H9 (cell line): Measurements from ENCODE around the gene ORC2. TPM values are rescaled to one million over a fixed set of nuclear protein-coding genes. Genes with fewer than 3 reads are reported as not detected.

Source experiments
- DNase-seq: peaks from one replicate; pipeline ENCODE4 v3.0.0-alpha.2; 2017
- H2AFZ ChIP-seq: one replicate; pipeline ENCODE4 v1.6.1; 2013; ENCODE audit warnings: mild to moderate bottlenecking, low read length, control low read depth, moderate library complexity
- H2AK5ac ChIP-seq: 2 replicates; pipeline ENCODE4 v1.6.1; 2013; ENCODE audit warnings: low read length, control low read depth, mixed read lengths; ENCODE audit not compliant: insufficient read length
- H2BK120ac ChIP-seq: one replicate; pipeline ENCODE4 v1.6.1; 2013; ENCODE audit warnings: low read depth, mild to moderate bottlenecking, low read length, control low read depth, inconsistent platforms; ENCODE audit not compliant: poor library complexity, severe bottlenecking
- H2BK12ac ChIP-seq: 2 replicates; pipeline ENCODE4 v1.6.1; 2013; ENCODE audit warnings: low read length, control low read depth, mixed read lengths, low read depth; ENCODE audit not compliant: insufficient read length
- H2BK15ac ChIP-seq: 2 replicates; pipeline ENCODE4 v1.6.1; 2013; ENCODE audit warnings: low read depth, low read length, control low read depth
- H2BK20ac ChIP-seq: one replicate; pipeline ENCODE4 v1.6.1; 2013; ENCODE audit warnings: low read depth, mild to moderate bottlenecking, low read length, control low read depth, inconsistent platforms; ENCODE audit not compliant: poor library complexity, severe bottlenecking
- H2BK5ac ChIP-seq: 2 replicates; pipeline ENCODE4 v1.6.1; 2013; ENCODE audit warnings: low read length, control low read depth, mixed read lengths; ENCODE audit not compliant: insufficient read length
- H3K14ac ChIP-seq: 2 replicates; pipeline ENCODE4 v1.6.1; 2013; ENCODE audit warnings: low read length, control low read depth; ENCODE audit not compliant: insufficient read depth
- H3K18ac ChIP-seq: 2 replicates; pipeline ENCODE4 v1.6.1; 2013; ENCODE audit warnings: low read depth, mild to moderate bottlenecking, mixed read lengths, low read length, control low read depth; ENCODE audit not compliant: insufficient read length
- H3K23ac ChIP-seq: 2 replicates; pipeline ENCODE4 v1.6.1; 2013; ENCODE audit warnings: low read length, control low read depth, mixed read lengths, low read depth; ENCODE audit not compliant: insufficient read length
- H3K23me2 ChIP-seq: 2 replicates; pipeline ENCODE4 v1.6.1; 2013; ENCODE audit warnings: low read depth, mild to moderate bottlenecking, mixed read lengths, low read length, control low read depth; ENCODE audit not compliant: insufficient read length, poor library complexity, severe bottlenecking
- H3K27ac ChIP-seq: 2 replicates; pipeline ENCODE4 v1.5.1; 2013; ENCODE audit warnings: low read length, control low read depth, mixed read lengths, low read depth; ENCODE audit not compliant: insufficient read length
- H3K27me3 ChIP-seq: 2 replicates; pipeline ENCODE4 v1.6.1; 2013; ENCODE audit warnings: low read length, control low read depth, inconsistent platforms; ENCODE audit not compliant: insufficient read depth
- H3K4ac ChIP-seq: 2 replicates; pipeline ENCODE4 v1.6.1; 2013; ENCODE audit warnings: low read depth, mild to moderate bottlenecking, control low read depth, inconsistent platforms, low read length, moderate library complexity
- H3K4me1 ChIP-seq: 2 replicates; pipeline ENCODE4 v1.6.1; 2013; ENCODE audit warnings: low read length, control low read depth, inconsistent platforms; ENCODE audit not compliant: insufficient read depth
- H3K4me2 ChIP-seq: 2 replicates; pipeline ENCODE4 v1.6.1; 2013; ENCODE audit warnings: low read length, control low read depth, mixed read lengths; ENCODE audit not compliant: insufficient read length, insufficient read depth
- H3K56ac ChIP-seq: 2 replicates; pipeline ENCODE4 v1.6.1; 2013; ENCODE audit warnings: low read depth, mild to moderate bottlenecking, mixed read lengths, low read length, control low read depth; ENCODE audit not compliant: insufficient read length
- H3K79me1 ChIP-seq: 2 replicates; pipeline ENCODE4 v1.6.1; 2013; ENCODE audit warnings: low read depth, mild to moderate bottlenecking, moderate library complexity, low read length, control low read depth, inconsistent platforms; ENCODE audit not compliant: insufficient read depth, poor library complexity, severe bottlenecking
- H3K79me2 ChIP-seq: 2 replicates; pipeline ENCODE4 v1.6.1; 2013; ENCODE audit warnings: low read length, control low read depth, inconsistent platforms; ENCODE audit not compliant: insufficient read depth
- H3K9ac ChIP-seq: 2 replicates; pipeline ENCODE4 v1.6.1; 2013; ENCODE audit warnings: low read length, control low read depth, mixed read lengths; ENCODE audit not compliant: insufficient read length; ENCODE audit errors: extremely low read depth
- H3K9me3 ChIP-seq: one replicate; pipeline ENCODE4 v1.6.1; 2013; ENCODE audit warnings: low read depth, low read length, inconsistent platforms; ENCODE audit not compliant: control insufficient read depth
- H3T11ph ChIP-seq: one replicate; pipeline ENCODE4 v1.6.1; 2013; ENCODE audit warnings: mild to moderate bottlenecking, low read length, control low read depth, inconsistent platforms
- H4K20me1 ChIP-seq: one replicate; pipeline ENCODE4 v1.6.1; 2013; ENCODE audit not compliant: control insufficient read depth, insufficient read length, insufficient read depth
- H4K5ac ChIP-seq: 2 replicates; pipeline ENCODE4 v1.6.1; 2013; ENCODE audit warnings: low read depth, mild to moderate bottlenecking, mixed read lengths, low read length, control low read depth; ENCODE audit not compliant: insufficient read length
- H4K8ac ChIP-seq: replicated peaks from 2 replicates; pipeline ENCODE4 v1.6.1; 2013; ENCODE audit warnings: low read length, control low read depth, mixed read lengths, low read depth; ENCODE audit not compliant: insufficient read length
- H4K91ac ChIP-seq: 2 replicates; pipeline ENCODE4 v1.6.1; 2013; ENCODE audit warnings: low read depth, mild to moderate bottlenecking, moderate library complexity, mixed read lengths, low read length, control low read depth; ENCODE audit not compliant: insufficient read length
- H3K27ac Mint-ChIP-seq, 3 experiments: 2 replicates in 2 of 3; 3 replicates in 1 of 3; pipeline ENCODE4 v1.8.0; 2020 to 2021; ENCODE audit warnings: mixed read lengths in 3 of 3, mild to moderate bottlenecking in 1 of 3, moderate library complexity in 1 of 3
- H3K27me3 Mint-ChIP-seq: 2 replicates; pipeline ENCODE4 v1.8.0; 2021; ENCODE audit warnings: low read depth, mild to moderate bottlenecking, moderate library complexity, mixed read lengths
- H3K36me3 Mint-ChIP-seq, 3 experiments: 2 replicates in 2 of 3; 3 replicates in 1 of 3; pipeline ENCODE4 v1.8.0; 2020 to 2021; ENCODE audit warnings: low read depth in 3 of 3, mixed read lengths in 3 of 3; ENCODE audit not compliant: insufficient read depth in 1 of 3
- H3K4me1 Mint-ChIP-seq, 2 experiments: 2 replicates each; pipeline ENCODE4 v1.8.0; 2020; ENCODE audit warnings: mixed read lengths in 2 of 2
- H3K4me3 Mint-ChIP-seq, 2 experiments: 2 replicates in 1 of 2; 3 replicates in 1 of 2; pipeline ENCODE4 v1.8.0; 2020 to 2021; ENCODE audit warnings: mild to moderate bottlenecking in 2 of 2, mixed read lengths in 2 of 2, moderate library complexity in 1 of 2
- H3K9me3 Mint-ChIP-seq, 2 experiments: 2 replicates in 1 of 2; 3 replicates in 1 of 2; pipeline ENCODE4 v1.8.0; 2020; ENCODE audit warnings: mild to moderate bottlenecking in 2 of 2, mixed read lengths in 2 of 2, moderate library complexity in 1 of 2
- CTCF ChIP-seq: fragments of 200-600 bp; sonication (generic); conservative IDR thresholded peaks from 3 replicates; pipeline ENCODE4 v1.8.0; 2021; ENCODE audit warnings: antibody characterized with exemption, mild to moderate bottlenecking
- WGBS: extraction: QIAGEN DNeasy Blood & Tissue Kit; methylation state at CpG from one replicate; pipeline ENCODE4 v1.1.7; 2013; ENCODE audit warnings: missing lambda C conversion rate, low lambda C conversion rate, mixed read lengths; ENCODE audit not compliant: insufficient read length; ENCODE audit errors: extremely low coverage; 5-methylcytosine and 5-hydroxymethylcytosine counted together
- total RNA-seq: library from RNA; stranded (reverse); gene quantifications from 2 replicates; pipeline ENCODE4 v1.2.1, GENCODE V29; 2021

ORC2 gene
- total RNA-seq, 1 experiment from 2014 or later, result 65.2 TPM

DNA sequence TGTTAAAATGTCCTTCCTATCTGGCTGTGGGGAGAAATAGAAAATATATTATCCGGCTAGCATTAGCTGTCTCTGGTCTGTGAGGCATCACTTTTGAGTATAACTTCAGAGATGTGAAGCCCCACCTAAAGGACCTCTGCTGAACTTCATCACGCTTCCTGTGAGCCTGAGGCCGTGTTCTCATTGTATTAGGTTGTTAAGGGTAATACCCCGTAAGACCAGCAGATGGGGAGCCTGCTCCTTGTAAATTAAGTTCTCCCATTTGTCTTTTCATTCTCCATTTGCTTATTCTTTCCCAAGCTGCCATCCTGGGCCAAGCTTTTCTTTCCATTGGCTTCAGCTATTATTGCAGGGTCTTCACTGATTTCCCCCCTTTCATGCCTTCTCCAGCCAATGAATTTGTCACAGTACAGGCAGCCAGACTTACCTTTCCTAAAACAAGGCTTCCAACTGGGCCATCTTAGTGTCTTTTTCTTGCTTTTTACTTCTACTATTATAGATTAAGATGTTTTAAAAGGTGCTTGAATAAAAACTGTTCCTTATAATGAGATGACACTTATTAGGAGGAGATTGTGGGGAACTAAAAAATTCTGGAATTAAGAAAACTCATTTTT is 61.9 kb downstream of the ORC2 start:
- Histone ChIP-seq H2BK15ac (no peak overlapping the region), H3K79me1 (no peaks in the 10 kb centered on the region), H2BK20ac (no peak overlapping the region), H3K23ac (no peak overlapping the region), H2BK12ac (no peak overlapping the region), H3K18ac (no peak overlapping the region), H3K14ac (no peak overlapping the region), H3T11ph (no peak overlapping the region), H3K4me1 (no peaks in the 10 kb centered on the region), H3K9ac (no peak overlapping the region), H3K56ac (no peak overlapping the region), H4K5ac (no peak overlapping the region), H3K79me2 (no peaks in the 10 kb centered on the region), H3K23me2 (no peaks in the 10 kb centered on the region), H3K4me2 (no peak overlapping the region), H3K4ac (no peak overlapping the region), H4K20me1 (no peaks in the 10 kb centered on the region), H2AK5ac (no peak overlapping the region), H4K91ac (no peak overlapping the region), H4K8ac (no peak overlapping the region), H3K27ac (no peak overlapping the region), H3K27me3 (no peaks in the 10 kb centered on the region), H3K9me3 (no peaks in the 10 kb centered on the region), H2BK5ac (no peak overlapping the region), H2BK120ac (no peak overlapping the region), H2AFZ (no peak overlapping the region)
- H3K4me3 Mint-ChIP-seq, result peak overlapping the region in 1 of 2 experiments; percentile 21; a peak in 1 of 5 replicates
- TF ChIP-seq CTCF, result peak; percentile 88
- H3K27me3 Mint-ChIP-seq, result no peaks in the 10 kb centered on the region
- DNase-seq, result peak; percentile 81
- H3K9me3 Mint-ChIP-seq, result no peaks in the 10 kb centered on the region
- no CpG with 5 or more reads among the region's 4 CpGs for WGBS
- no peaks in the 10 kb centered on the region; a peak in 1 of 4 replicates for H3K4me1 Mint-ChIP-seq
- H3K36me3 Mint-ChIP-seq, result peaks cover 35 to 65% (median 58%) of the 10 kb centered on the region in 3 experiments; a peak in 6 of 7 replicates
- H3K27ac Mint-ChIP-seq, result no peak overlapping the region; a peak in 1 of 7 replicates
